A549 (cell line): ENCODE results near the gene MAGED1. TPM values are rescaled to one million over a fixed set of nuclear protein-coding genes. Genes with fewer than 3 reads are reported as not detected.
A peak's percentile ranks its signal among the peaks of the same experiment; 100 is the strongest.

Source experiments
- ATAC-seq, 2 experiments: fragments of 200-7000 bp in 1 of 2; fragments of >200 bp in 1 of 2; cut with Nextera tagmentation in 1 of 2; cut with Tn5 transposase in 1 of 2; 3 replicates each; pipeline versions ENCODE4 v1.8.0 to v1.9.1; 2018 to 2020; ENCODE audit warnings: mild to moderate bottlenecking in 1 of 2, moderate library complexity in 1 of 2
- CTCF ChIA-PET: fragments of 300-600 bp; sonication (Branson Sonifier 250); formaldehyde crosslinking; extraction: SDS; loops from one replicate; lab custom pipeline; 2021; ENCODE audit warnings: antibody characterized with exemption, inconsistent platforms; lab: Yijun Ruan, JAX
- POLR2A ChIA-PET: fragments of 350-600 bp; formaldehyde crosslinking; extraction: SDS; loops from one replicate; lab custom pipeline; 2021; ENCODE audit warnings: antibody characterized with exemption, inconsistent platforms; lab: Yijun Ruan, JAX
- DNase-seq, 2 experiments: peaks; one replicate each; pipeline versions ENCODE4 v3.0.0 to v3.0.0-alpha.2; 2011 to 2016; ENCODE audit warnings: low read depth in 1 of 2, low spot score in 1 of 2
- FAIRE-seq: peaks from 2 replicates; lab custom pipeline; 2011; peaks lifted over from hg19 to GRCh38; lab: Jason Lieb, UNC
- H3K27ac ChIP-seq, 2 experiments: fragments of >200 bp; sonication (Bioruptor Twin); formaldehyde crosslinking; 3 replicates each; pipeline ENCODE4 v1.5.1; 2016 to 2017
- H3K4me1 ChIP-seq: fragments of >200 bp; sonication (Bioruptor Twin); formaldehyde crosslinking; 3 replicates; pipeline ENCODE4 v1.6.1; 2016
- H3K4me2 ChIP-seq: fragments of >200 bp; sonication (Bioruptor Twin); formaldehyde crosslinking; 3 replicates; pipeline ENCODE4 v1.6.1; 2016
- H3K4me3 ChIP-seq: fragments of >200 bp; sonication (Bioruptor Twin); formaldehyde crosslinking; 3 replicates; pipeline ENCODE4 v1.5.1; 2016
- H3K9me3 ChIP-seq: fragments of >200 bp; sonication (Bioruptor Twin); formaldehyde crosslinking; 3 replicates; pipeline ENCODE4 v1.6.1; 2016
- CBX8 ChIP-seq: fragments of 200-600 bp; sonication (generic); IDR thresholded peaks from 2 replicates; pipeline ENCODE4 v1.6.1; 2016
- CTCF ChIP-seq: fragments of >200 bp; sonication (Bioruptor Twin); formaldehyde crosslinking; IDR thresholded peaks from 3 replicates; pipeline ENCODE4 v1.5.1; 2016
- ESRRA ChIP-seq: fragments of 150-350 bp; IDR thresholded peaks from 2 replicates; pipeline ENCODE4 v1.6.1; 2014; ENCODE audit warnings: mild to moderate bottlenecking, low read length, borderline replicate concordance
- HES2 ChIP-seq: fragments of >200 bp; sonication (Bioruptor Twin); formaldehyde crosslinking; IDR thresholded peaks from 2 replicates; pipeline ENCODE4 v1.6.1; 2016
- JUN ChIP-seq, 2 experiments: fragments of >200 bp; sonication (Bioruptor Twin); formaldehyde crosslinking; IDR thresholded peaks; 2 replicates in 1 of 2; 3 replicates in 1 of 2; pipeline ENCODE4 v1.6.1; 2016 to 2017
- MAZ ChIP-seq: fragments of 150-350 bp; IDR thresholded peaks from 2 replicates; pipeline ENCODE4 v1.6.1; 2014; ENCODE audit warnings: antibody characterized with exemption, low read depth, low read length, borderline replicate concordance
- NFE2L2 ChIP-seq: fragments of 150-350 bp; conservative IDR thresholded peaks from 2 replicates; pipeline ENCODE4 v1.6.1; 2014; ENCODE audit warnings: low read length
- NPAS2 ChIP-seq: fragments of 250-450 bp; sonication (Bioruptor Pico); IDR thresholded peaks from 2 replicates; pipeline ENCODE4 v1.8.0; 2022; ENCODE audit warnings: mild to moderate bottlenecking, moderate library complexity, borderline replicate concordance
- NR3C1 ChIP-seq: fragments of >200 bp; sonication (Bioruptor Twin); formaldehyde crosslinking; IDR thresholded peaks from 3 replicates; pipeline ENCODE4 v1.6.1; 2017
- PBX3 ChIP-seq: IDR thresholded peaks from 2 replicates; pipeline ENCODE4 v1.6.1; 2012
- POLR2A ChIP-seq: IDR thresholded peaks from 2 replicates; pipeline ENCODE4 v1.6.1; 2012; ENCODE audit warnings: mild to moderate bottlenecking, low read length
- POLR2AphosphoS2 ChIP-seq: conservative IDR thresholded peaks from 2 replicates; pipeline ENCODE4 v1.6.1; 2012; ENCODE audit warnings: low read length, improper control_type of control experiment, inconsistent platforms
- RARB ChIP-seq: fragments of 250-450 bp; sonication (Bioruptor Pico); IDR thresholded peaks from 2 replicates; pipeline ENCODE4 v1.8.0; 2021; ENCODE audit warnings: mild to moderate bottlenecking, moderate library complexity
- TP53 ChIP-seq: fragments of 250-450 bp; sonication (Bioruptor Pico); IDR thresholded peaks from 2 replicates; pipeline ENCODE4 v1.5.0; 2021; ENCODE audit warnings: mild to moderate bottlenecking, moderate library complexity
- ZFP36 ChIP-seq: fragments of 450-650 bp; IDR thresholded peaks from 2 replicates; pipeline ENCODE4 v1.6.1; 2014; ENCODE audit warnings: borderline replicate concordance; ENCODE audit not compliant: partially characterized antibody
- ZNF302 ChIP-seq: fragments of 250-450 bp; sonication (Bioruptor Pico); IDR thresholded peaks from 2 replicates; pipeline ENCODE4 v1.9.0; 2021; ENCODE audit warnings: inconsistent platforms, mild to moderate bottlenecking, moderate library complexity
- WGBS: methylation state at CpG from one replicate; pipeline ENCODE4 v1.1.6; 2017; ENCODE audit errors: missing lambda C conversion rate; 5-methylcytosine and 5-hydroxymethylcytosine counted together
- polyA plus RNA-seq, 4 experiments: library from polyadenylated mRNA; depleted of rRNA in 3 of 4; stranded (reverse); fragments of >200 nt; fragmentation: RNase III in 1 of 4; extraction: RNeasy Plus Mini Kit Qiagen cat#74134 plus additional on column Dnase treatment in 1 of 4; gene quantifications; 2 replicates in 3 of 4; 3 replicates in 1 of 4; pipeline ENCODE4 v1.2.3, GENCODE V29; 2011 to 2017
- TF ChIP-seq, protein P1 (sequence below): fragments of 250-450 bp; sonication (Bioruptor Pico); IDR thresholded peaks from 2 replicates; pipeline ENCODE4 v1.5.0; 2021; ENCODE audit warnings: mild to moderate bottlenecking, moderate library complexity, borderline replicate concordance
- TF ChIP-seq, protein P2 (sequence below): fragments of 450-650 bp; IDR thresholded peaks from 2 replicates; pipeline ENCODE4 v1.6.1; 2014; ENCODE audit warnings: antibody characterized with exemption

The MAGED1 gene
- polyA plus RNA-seq, 2 of the 4 experiments (the other 2 are of a cell fraction): 79.5 to 85.7 TPM

DNA sequence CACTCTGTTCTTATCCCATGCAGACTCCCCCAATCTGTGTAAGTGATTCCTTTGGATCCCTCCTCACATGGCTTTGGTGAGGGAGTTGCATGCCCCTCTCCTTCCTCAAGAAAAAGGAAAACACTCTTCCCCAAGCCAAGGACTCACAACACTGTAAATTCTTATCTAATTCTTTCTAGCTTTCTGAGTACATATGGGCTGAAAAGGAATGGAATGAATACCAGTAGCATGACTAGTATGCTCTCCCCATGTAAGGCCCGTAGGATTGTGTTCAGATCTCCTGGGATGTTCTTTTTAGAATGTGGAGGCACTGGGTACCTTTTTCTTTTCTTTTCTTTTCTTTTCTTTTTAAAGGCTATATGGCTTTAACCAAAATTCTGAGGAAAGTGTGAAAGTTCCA, 17.0 kb upstream of the MAGED1 start:
- 56% methylated on average over 1 of the region's 1 CpG for WGBS

DNA sequence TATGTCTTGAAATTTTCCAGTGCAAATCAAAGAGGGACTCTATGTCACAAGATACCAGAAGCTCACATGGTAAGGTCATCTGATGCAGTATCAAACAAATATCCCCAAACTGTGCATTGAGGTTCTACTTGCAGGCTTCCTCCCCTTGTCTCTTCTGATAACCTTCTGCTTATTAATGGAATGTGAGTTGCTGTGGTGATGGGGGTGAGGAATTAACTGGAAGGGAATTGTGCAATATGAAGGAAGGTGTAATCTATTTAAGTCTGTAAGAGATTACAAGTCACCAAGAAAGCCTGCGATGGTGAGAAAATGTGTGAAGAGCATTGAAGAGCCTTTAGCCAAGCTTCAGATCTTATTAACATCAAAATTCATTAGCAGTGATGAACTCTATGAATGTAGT, 15.4 kb upstream of the MAGED1 start:
- DNase-seq (no peak), FAIRE-seq (no peak)
- no peak overlapping the region for H3K4me2 ChIP-seq
- H3K9me3 ChIP-seq: no peaks in the 10 kb centered on the region
- H3K4me3 ChIP-seq: no peak overlapping the region
- no peaks in the 10 kb centered on the region for H3K4me1 ChIP-seq
- no peak overlapping the region for H3K27ac ChIP-seq
- CTCF ChIA-PET: no interaction called here
- no peak for TF ChIP-seq POLR2AphosphoS2
- no peak for TF ChIP-seq NPAS2
- TF ChIP-seq ZNF302: no peak
- TF ChIP-seq POLR2A: no peak
- TF ChIP-seq, protein P1, sequence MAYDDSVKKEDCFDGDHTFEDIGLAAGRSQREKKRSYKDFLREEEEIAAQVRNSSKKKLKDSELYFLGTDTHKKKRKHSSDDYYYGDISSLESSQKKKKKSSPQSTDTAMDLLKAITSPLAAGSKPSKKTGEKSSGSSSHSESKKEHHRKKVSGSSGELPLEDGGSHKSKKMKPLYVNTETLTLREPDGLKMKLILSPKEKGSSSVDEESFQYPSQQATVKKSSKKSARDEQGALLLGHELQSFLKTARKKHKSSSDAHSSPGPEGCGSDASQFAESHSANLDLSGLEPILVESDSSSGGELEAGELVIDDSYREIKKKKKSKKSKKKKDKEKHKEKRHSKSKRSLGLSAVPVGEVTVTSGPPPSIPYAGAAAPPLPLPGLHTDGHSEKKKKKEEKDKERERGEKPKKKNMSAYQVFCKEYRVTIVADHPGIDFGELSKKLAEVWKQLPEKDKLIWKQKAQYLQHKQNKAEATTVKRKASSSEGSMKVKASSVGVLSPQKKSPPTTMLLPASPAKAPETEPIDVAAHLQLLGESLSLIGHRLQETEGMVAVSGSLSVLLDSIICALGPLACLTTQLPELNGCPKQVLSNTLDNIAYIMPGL (CRISPR knock-in tag): no peak
- TF ChIP-seq, protein P2, sequence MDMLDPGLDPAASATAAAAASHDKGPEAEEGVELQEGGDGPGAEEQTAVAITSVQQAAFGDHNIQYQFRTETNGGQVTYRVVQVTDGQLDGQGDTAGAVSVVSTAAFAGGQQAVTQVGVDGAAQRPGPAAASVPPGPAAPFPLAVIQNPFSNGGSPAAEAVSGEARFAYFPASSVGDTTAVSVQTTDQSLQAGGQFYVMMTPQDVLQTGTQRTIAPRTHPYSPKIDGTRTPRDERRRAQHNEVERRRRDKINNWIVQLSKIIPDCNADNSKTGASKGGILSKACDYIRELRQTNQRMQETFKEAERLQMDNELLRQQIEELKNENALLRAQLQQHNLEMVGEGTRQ: no peak
- no peak for TF ChIP-seq ESRRA
- TF ChIP-seq NR3C1: no peak
- no peak for TF ChIP-seq CBX8
- TF ChIP-seq NFE2L2: no peak
- TF ChIP-seq ZFP36: no peak
- TF ChIP-seq PBX3: no peak
- TF ChIP-seq CTCF: no peak
- no peak for TF ChIP-seq MAZ
- TF ChIP-seq, all 56 proteins: peak for 0
- 90% methylated on average over 1 of the region's 1 CpG for whole genome bisulfite sequencing
- ATAC-seq: no peak
- POLR2A ChIA-PET: no interaction called here

More for the DNA sequence above, 17.0 kb upstream of the MAGED1 start:
- Histone ChIP-seq H3K4me2 (no peak overlapping the region), H3K4me3 (no peak overlapping the region), H3K9me3 (no peaks in the 10 kb centered on the region), H3K27ac (no peak overlapping the region), H3K4me1 (no peaks in the 10 kb centered on the region)
- ChIA-PET CTCF (no interaction called here), POLR2A (no interaction called here)
- FAIRE-seq (peak; percentile 18), ATAC-seq (no peak), DNase-seq (no peak)
- TF ChIP-seq MAZ (no peak), HES2 (no peak)

DNA sequence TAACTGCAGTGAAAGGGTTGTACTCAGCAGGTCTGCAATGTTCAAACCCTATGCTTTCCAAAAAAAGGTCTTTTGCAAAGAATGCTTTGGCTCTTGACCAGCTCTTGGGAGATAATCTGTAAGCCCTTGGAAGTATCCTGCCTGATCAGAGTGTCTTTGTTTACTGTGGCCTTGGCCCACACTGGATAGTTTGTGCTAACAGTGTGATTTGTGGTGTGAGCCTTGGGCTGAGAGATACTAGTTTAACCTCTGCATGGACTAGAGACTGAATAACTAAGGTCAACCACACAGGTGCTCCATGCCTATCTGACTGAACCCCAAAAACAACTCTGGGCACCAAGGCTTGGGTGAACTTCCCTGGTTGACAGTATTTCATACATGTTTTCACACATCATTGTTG, 3.6 kb upstream of the MAGED1 start:
- TF ChIP-seq TP53 (CRISPR knock-in tag) (no peak), RARB (no peak), JUN (IDR thresholded peaks at IDR 0.05) (no peak), HES2 (no peak)
- TF ChIP-seq, protein P1 (CRISPR knock-in tag): no peak
- TF ChIP-seq, all 56 proteins: peak for 0
- H3K4me2 ChIP-seq: no peak overlapping the region
- no peak overlapping the region for H3K27ac ChIP-seq
- POLR2A ChIA-PET: no interaction called here
- CTCF ChIA-PET: no interaction called here
- no peak for ATAC-seq
- DNase-seq: no peak
- no peaks in the 10 kb centered on the region for H3K4me1 ChIP-seq
- no peaks in the 10 kb centered on the region for H3K9me3 ChIP-seq
- FAIRE-seq: no peak
- no peak overlapping the region for H3K4me3 ChIP-seq
